Ishikawa (cell line): ENCODE data around the gene ZMAT2.

ENCODE experiments used
- CEBPB ChIP-seq: IDR thresholded peaks from 2 replicates; pipeline ENCODE4 v1.6.1; 2012
- CREB1 ChIP-seq: IDR thresholded peaks from 2 replicates; pipeline ENCODE4 v1.6.1; 2012; ENCODE audit warnings: low read depth
- EGR1 ChIP-seq: IDR thresholded peaks from 2 replicates; pipeline ENCODE4 v1.6.1; 2012
- EP300 ChIP-seq: IDR thresholded peaks from 2 replicates; pipeline ENCODE4 v1.6.1; 2012; ENCODE audit warnings: borderline replicate concordance
- FOXM1 ChIP-seq: IDR thresholded peaks from 2 replicates; pipeline ENCODE4 v1.6.1; 2012; ENCODE audit warnings: low read depth, borderline replicate concordance
- NFIC ChIP-seq: IDR thresholded peaks from 2 replicates; pipeline ENCODE4 v1.6.1; 2012
- RAD21 ChIP-seq: IDR thresholded peaks from 2 replicates; pipeline ENCODE4 v1.6.1; 2012; ENCODE audit warnings: low read depth
- TAF1 ChIP-seq: IDR thresholded peaks from 2 replicates; pipeline ENCODE4 v1.6.1; 2012; ENCODE audit warnings: low read depth, mild to moderate bottlenecking
- TCF12 ChIP-seq: IDR thresholded peaks from 2 replicates; pipeline ENCODE4 v1.6.1; 2012; ENCODE audit warnings: low read depth
- TEAD4 ChIP-seq: IDR thresholded peaks from 2 replicates; pipeline ENCODE4 v1.6.1; 2012
- YY1 ChIP-seq: IDR thresholded peaks from 2 replicates; pipeline ENCODE4 v1.6.1; 2012; ENCODE audit warnings: low read depth
- ZBTB7A ChIP-seq: IDR thresholded peaks from 2 replicates; pipeline ENCODE4 v1.6.1; 2012; ENCODE audit warnings: low read depth
- TF ChIP-seq, protein P1 (sequence below): IDR thresholded peaks from 2 replicates; pipeline ENCODE4 v1.6.1; 2012; ENCODE audit warnings: low read depth, mild to moderate bottlenecking
- TF ChIP-seq, protein P2 (sequence below): IDR thresholded peaks from 2 replicates; pipeline ENCODE4 v1.6.1; 2012
- TF ChIP-seq, protein P3 (sequence below): IDR thresholded peaks from 2 replicates; pipeline ENCODE4 v1.6.1; 2012

ZMAT2 gene

DNA sequence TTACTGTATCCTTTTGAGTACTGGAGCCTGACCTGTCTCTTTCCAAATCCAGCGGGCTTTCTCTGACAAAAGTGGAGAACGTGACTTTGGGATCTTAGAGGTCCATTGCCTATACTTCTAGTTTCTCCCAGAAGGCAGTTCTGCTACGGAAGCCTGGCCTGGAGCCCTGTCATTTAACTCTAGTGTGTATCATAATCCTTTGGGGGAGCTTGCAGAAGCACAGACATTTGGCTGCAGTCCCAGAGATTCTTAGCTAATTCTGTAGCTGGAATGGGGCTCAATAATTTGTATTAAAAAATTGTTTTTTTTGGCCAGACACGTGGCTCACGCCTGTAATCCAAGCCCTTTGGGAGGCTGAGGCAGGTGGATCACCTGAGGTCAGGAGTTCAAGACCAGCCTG, 6.0 kb upstream of the ZMAT2 start:
- TF ChIP-seq, protein P1, sequence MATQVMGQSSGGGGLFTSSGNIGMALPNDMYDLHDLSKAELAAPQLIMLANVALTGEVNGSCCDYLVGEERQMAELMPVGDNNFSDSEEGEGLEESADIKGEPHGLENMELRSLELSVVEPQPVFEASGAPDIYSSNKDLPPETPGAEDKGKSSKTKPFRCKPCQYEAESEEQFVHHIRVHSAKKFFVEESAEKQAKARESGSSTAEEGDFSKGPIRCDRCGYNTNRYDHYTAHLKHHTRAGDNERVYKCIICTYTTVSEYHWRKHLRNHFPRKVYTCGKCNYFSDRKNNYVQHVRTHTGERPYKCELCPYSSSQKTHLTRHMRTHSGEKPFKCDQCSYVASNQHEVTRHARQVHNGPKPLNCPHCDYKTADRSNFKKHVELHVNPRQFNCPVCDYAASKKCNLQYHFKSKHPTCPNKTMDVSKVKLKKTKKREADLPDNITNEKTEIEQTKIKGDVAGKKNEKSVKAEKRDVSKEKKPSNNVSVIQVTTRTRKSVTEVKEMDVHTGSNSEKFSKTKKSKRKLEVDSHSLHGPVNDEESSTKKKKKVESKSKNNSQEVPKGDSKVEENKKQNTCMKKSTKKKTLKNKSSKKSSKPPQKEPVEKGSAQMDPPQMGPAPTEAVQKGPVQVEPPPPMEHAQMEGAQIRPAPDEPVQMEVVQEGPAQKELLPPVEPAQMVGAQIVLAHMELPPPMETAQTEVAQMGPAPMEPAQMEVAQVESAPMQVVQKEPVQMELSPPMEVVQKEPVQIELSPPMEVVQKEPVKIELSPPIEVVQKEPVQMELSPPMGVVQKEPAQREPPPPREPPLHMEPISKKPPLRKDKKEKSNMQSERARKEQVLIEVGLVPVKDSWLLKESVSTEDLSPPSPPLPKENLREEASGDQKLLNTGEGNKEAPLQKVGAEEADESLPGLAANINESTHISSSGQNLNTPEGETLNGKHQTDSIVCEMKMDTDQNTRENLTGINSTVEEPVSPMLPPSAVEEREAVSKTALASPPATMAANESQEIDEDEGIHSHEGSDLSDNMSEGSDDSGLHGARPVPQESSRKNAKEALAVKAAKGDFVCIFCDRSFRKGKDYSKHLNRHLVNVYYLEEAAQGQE: no peak
- no peak for TF ChIP-seq CEBPB
- no peak for TF ChIP-seq TCF12
- TF ChIP-seq EP300: no peak
- TF ChIP-seq ZBTB7A: no peak
- TF ChIP-seq YY1: no peak
- TF ChIP-seq TAF1: no peak
- TF ChIP-seq TEAD4: no peak
- TF ChIP-seq, protein P2, sequence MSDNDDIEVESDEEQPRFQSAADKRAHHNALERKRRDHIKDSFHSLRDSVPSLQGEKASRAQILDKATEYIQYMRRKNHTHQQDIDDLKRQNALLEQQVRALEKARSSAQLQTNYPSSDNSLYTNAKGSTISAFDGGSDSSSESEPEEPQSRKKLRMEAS: no peak
- no peak for TF ChIP-seq CREB1
- TF ChIP-seq, protein P3, sequence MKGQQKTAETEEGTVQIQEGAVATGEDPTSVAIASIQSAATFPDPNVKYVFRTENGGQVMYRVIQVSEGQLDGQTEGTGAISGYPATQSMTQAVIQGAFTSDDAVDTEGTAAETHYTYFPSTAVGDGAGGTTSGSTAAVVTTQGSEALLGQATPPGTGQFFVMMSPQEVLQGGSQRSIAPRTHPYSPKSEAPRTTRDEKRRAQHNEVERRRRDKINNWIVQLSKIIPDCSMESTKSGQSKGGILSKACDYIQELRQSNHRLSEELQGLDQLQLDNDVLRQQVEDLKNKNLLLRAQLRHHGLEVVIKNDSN: no peak
- TF ChIP-seq RAD21: no peak
- no peak for TF ChIP-seq FOXM1
- TF ChIP-seq EGR1: no peak
- TF ChIP-seq NFIC: no peak

DNA sequence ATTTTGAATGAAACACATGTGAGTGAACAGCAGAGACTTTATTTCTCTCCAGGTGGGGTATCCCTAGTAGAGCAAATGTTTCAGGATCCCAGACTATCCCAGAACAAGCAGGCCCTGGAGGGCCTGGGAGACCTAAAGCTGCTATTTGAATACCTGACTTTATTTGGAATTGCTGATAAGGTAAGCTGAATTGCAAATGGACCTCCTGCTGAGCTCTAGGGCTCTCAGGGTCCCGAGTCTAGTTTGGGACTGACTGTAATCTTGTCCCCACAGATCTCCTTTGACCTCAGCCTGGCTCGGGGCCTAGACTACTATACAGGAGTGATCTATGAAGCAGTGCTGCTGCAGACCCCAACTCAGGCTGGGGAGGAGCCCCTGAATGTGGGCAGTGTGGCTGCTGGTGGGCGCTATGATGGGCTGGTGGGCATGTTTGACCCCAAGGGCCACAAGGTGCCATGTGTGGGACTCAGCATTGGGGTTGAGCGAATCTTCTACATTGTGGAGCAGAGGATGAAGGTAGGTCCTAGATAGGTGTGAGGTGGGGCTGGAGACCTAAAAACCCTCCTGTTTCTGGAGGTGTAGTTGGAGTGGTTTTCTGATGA, 3.3 kb upstream of the ZMAT2 start:
- TF ChIP-seq TAF1: no peak

DNA sequence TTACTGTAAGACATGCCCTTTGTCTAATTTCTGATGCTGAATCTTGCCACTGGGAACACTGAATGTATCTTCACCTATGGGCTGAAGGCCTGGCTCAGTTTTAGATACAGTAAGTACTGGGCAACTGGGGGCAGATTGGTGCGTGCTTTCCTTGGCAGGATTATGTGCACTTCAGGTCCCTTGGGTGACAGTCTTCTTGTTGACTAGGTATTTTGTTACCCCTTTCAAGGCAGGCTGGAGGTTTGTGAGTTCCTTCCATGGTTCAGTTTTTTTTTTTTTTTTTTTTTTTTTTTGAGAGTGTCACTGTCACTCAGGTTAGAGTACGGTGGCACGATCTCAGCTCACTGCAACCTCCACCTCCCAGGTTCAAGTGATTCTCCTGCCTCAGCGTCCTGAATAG, 7.6 kb downstream of the ZMAT2 start:
- TF ChIP-seq, protein P1: no peak
- no peak for TF ChIP-seq YY1
- no peak for TF ChIP-seq NFIC
- no peak for TF ChIP-seq CEBPB
- no peak for TF ChIP-seq TEAD4
- no peak for TF ChIP-seq EP300
- no peak for TF ChIP-seq RAD21
- TF ChIP-seq ZBTB7A: no peak
- TF ChIP-seq EGR1: no peak
- no peak for TF ChIP-seq TAF1
- no peak for TF ChIP-seq FOXM1
- TF ChIP-seq, protein P3: no peak

DNA sequence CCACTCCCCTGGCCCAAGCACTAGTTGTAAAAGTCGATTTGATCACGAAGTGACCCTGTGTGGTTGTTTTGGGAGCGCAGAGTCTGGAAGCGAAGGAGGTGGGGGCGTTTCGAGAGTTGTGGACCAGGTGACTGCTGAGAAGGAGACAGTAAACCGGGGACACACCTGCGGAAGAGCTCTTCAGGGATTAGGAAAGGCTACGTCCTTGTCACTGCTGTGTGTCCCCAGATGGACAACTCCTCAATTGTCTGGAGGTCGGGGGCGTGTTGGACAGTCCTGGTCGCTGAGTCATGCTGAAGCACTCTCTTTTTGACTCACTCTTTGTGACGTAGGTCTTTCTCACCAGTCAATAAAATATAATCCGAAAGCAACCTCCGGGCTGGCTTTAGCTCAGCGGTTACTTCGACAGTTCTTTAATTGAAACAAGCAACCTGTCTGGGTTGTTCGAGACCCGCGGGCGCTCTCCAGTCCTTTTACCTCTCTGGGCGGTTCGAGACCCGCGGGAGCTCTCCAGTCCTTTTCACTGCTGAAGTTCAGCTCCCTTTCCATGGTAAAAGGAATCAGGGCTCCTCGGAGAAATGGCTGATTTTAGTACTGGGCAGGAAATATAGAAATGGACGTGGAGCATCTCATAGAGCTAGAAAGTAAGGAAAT, 10.8 kb downstream of the ZMAT2 start:
- TF ChIP-seq EP300: peak; percentile 38; the same call in 1 of the 2 replicates
- peak; percentile 36; the same call in 1 of the 2 replicates for TF ChIP-seq ZBTB7A
- TF ChIP-seq, protein P2: no peak
- TF ChIP-seq TAF1: no peak
- TF ChIP-seq TCF12: peak; percentile 38; the same call in 1 of the 2 replicates
- peak; percentile 24; the same call in 1 of the 2 replicates for TF ChIP-seq EGR1
- TF ChIP-seq CREB1: peak; percentile 63; the same call in 1 of the 2 replicates
- TF ChIP-seq, protein P3: no peak
- peak; percentile 14; the same call in 1 of the 2 replicates for TF ChIP-seq NFIC
- TF ChIP-seq YY1: 0 out of 2 replicates have a peak, but pooled peaks have one; percentile 51
- TF ChIP-seq FOXM1: no peak
- TF ChIP-seq TEAD4: peak; percentile 89
- no peak for TF ChIP-seq RAD21
- TF ChIP-seq CEBPB: peak; percentile 32; the same call in 1 of the 2 replicates
- TF ChIP-seq, protein P1: peak; percentile 84
